ENCODE data around the gene HBG2.
"Not testable (repeated sequence)": the region's sequence is repeated elsewhere in the genome, so short reads cannot be mapped to it uniquely, and the experiment has no call there.

HBG2 gene

DNA sequence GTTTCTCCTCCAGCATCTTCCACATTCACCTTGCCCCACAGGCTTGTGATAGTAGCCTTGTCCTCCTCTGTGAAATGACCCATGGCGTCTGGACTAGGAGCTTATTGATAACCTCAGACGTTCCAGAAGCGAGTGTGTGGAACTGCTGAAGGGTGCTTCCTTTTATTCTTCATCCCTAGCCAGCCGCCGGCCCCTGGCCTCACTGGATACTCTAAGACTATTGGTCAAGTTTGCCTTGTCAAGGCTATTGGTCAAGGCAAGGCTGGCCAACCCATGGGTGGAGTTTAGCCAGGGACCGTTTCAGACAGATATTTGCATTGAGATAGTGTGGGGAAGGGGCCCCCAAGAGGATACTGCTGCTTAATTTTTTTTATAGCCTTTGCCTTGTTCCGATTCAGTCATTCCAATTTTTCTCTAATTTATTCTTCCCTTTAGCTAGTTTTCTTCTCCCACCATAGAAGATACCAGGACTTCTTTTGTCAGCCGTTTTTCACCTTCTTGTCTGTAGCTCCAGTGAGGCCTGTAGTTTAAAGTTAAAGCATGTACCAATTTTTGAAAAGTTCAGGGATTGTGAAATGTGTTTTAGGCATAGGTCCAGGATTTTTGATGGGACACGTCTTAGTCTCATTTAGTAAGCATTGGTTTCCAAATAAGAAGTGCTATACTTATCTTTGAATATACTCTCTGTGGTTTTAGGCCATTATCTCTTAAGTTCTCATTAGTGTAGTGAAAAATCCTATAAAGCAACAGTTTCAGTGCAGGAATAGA, at the start of gene HBG2:
HBG2 (minus strand) TSS at position 136 of the 768 bp plus-strand sequence; CDS start at position 83, 53 bp downstream.
- DNase-seq: not testable (repeated sequence)

DNA sequence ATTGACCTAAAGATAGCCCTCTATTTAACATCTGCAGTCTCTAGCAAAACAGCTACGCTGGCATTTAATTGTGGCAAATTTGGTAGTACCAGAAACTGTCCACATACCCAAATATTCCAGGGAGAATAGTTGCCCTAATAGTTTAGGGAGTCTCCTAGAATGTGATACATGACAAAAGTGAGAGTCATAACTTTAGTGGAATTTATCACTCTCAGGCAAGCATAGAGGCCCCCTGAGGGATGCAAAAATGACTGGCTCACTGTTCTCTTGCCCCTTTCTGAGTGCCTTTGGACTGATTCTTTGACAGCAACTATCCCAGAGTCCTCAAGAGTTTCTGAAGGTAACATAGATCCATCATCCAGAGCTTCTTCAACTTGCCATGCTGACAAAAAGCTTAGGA, 49.5 kb upstream of the HBG2 start:
- DNase-seq: no peak

DNA sequence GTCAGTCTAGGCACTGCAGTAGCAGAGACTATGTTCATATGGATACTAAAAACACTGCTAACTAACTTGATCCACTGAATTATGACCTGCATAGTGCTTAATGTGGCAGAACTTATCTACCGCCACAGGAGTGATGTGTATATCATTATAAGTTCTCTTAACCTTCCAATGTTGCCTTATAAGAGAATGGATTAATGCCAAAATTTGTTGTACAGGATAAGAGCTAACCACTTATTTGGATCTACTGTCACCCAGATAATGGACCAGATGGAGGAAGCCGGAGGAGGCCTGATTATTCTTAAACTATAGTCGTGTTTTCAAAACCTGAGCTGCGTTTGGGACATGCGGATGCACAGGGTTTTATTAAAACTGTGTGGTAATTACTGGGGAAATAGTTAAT, 49.0 kb upstream of the HBG2 start:
- no peak for DNase-seq

GRCh38 chr11:5301846-5302245, 47.3 kb upstream of the HBG2 start, which contains the start of gene OR51B4:
Gene OR51B4 (minus strand): TSS chr11:5301946. CDS start chr11:5301946, 0 bp downstream.
- no peak for DNase-seq

DNA sequence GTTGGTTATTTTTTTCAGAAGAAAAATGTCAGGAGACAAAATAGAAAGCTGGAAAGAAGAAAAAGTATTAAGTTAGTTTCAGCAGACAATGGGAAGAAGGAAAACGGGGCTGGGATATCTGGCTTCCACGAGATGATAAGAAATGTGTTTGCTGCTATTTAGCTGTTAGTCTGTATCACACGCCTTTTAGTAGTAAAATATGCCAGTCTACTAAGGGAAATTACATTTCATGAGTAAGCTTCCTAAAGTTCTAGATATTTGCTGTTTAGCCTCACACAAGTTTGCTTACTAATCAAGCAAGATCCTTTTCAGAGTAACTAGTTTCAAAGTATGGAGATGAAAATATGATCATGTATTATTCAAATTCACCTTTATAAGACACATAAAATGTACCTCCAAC, 45.7 kb upstream of the HBG2 start:
- DNase-seq: no peak

GRCh38 chr11:5298451-5298850, 43.9 kb upstream of the HBG2 start:
- no peak for DNase-seq

DNA sequence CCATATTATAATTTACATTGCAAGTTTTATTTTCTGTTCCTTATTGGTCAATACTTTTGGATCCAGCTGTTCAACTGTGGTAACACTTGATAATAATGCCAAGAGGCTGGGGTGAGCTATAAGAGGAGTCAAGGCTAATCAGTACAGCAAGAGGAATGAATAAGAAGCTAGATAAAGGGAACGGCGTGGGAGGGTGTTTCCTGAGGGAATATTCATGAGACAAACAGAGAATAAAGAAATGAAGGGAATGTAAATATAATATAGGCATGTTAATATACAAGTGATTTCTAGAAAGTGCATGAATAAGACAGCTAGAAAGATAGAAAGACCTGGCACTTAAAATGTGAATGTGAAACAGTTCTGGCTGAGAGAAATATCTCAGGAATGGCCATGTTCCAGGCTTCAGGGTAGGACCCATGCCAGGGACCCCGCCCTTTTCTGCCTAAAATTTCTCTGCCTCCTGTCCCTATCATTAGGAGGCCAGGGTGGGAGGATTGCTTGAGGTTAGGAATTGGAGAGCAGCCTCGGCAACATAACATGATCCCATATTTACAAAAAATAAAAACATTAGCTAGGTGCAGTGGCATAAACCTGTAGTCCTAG, 43.2 kb upstream of the HBG2 start:
- no peak for DNase-seq

GRCh38 chr11:5294342-5294995, 39.9 kb upstream of the HBG2 start:
- DNase-seq: not testable (repeated sequence)

DNA sequence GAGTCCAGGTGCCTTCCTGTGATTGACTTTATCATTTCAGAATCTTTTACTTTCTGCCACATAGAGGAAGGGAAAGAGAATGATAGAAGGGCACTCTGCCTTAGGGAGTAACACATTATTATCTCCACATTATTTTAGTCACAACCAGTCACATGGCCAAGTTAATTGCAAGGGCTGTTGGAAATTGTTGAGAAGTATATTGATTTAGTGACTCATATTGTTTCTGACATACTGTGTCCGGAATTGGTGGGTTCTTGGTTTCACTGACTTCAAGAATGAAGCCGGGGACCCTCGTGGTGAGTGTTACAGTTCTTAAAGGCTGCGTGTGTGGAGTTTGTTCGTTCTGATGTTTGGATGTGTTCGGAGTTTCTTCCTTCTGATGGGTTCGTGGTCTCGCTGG, 38.4 kb upstream of the HBG2 start:
- DNase-seq: no peak

GRCh38 chr11:5291207-5291838, 36.7 kb upstream of the HBG2 start:
- DNase-seq: no peak

- DNase-seq: no peak
These were observed 35.5 kb upstream of the HBG2 start for GRCh38 chr11:5290106-5290505.

- DNase-seq: no peak
These were observed 35.1 kb upstream of the HBG2 start for GRCh38 chr11:5289696-5290095.

DNA sequence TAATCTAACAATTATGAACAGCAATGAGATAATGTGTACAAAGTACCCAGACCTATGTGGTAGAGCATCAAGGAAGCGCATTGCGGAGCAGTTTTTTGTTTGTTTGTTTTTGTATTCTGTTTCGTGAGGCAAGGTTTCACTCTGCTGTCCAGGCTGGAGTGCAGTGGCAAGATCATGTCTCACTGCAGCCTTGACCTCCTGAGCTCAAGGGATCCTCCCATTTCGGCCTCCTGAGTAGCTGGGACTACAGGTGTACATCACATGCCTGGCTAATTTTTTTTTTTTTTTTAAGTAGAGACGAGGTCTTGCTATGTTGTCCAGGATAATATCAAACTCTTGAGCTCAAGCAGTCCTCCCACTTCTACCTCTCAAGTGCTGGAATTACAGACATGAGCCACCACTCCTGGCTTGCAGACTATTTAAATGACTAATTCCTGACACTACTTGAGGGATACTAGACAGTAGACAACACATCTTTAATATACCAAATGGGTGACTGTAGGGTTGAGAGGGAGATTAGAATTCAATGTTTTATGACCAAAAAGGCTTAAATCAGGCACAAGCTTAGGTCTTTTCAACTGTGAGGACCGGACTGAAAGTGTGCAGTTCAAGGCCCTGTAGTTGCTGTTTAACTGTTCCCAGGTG, 34.4 kb upstream of the HBG2 start:
- no peak for DNase-seq

GRCh38 chr11:5288108-5288905, 33.7 kb upstream of the HBG2 start:
- no peak for DNase-seq

- no peak for DNase-seq
These were observed 32.3 kb upstream of the HBG2 start for GRCh38 chr11:5286901-5287300.

- DNase-seq: no peak
These were observed 31.8 kb upstream of the HBG2 start for GRCh38 chr11:5286351-5286750.

- DNase-seq: no peak
These were observed 31.2 kb upstream of the HBG2 start for GRCh38 chr11:5285703-5286340.

GRCh38 chr11:5284637-5285036, 30.1 kb upstream of the HBG2 start:
- no peak for DNase-seq

GRCh38 chr11:5283882-5284281, 29.3 kb upstream of the HBG2 start:
- DNase-seq: no peak

GRCh38 chr11:5283086-5283485, 28.5 kb upstream of the HBG2 start:
- DNase-seq: no peak

DNA sequence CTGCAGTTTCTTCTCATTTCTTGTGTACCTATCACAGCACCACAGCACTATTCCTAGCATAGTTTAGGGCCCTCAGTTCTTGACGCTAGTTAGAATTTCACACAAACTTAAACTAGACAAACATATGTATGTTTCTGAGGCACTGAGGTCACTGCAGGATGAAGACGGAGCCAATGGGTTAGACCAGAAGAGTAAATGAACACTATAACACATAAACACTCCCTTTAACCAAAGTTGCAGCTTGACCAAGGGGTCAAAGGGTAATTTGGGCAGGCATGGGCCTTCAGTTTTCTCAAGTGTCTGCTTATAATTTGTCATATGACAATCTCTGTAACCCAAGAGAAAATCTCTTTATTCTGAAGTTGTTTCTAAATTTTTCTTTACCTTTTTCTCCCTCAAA, 28.0 kb upstream of the HBG2 start:
- DNase-seq: no peak

DNA sequence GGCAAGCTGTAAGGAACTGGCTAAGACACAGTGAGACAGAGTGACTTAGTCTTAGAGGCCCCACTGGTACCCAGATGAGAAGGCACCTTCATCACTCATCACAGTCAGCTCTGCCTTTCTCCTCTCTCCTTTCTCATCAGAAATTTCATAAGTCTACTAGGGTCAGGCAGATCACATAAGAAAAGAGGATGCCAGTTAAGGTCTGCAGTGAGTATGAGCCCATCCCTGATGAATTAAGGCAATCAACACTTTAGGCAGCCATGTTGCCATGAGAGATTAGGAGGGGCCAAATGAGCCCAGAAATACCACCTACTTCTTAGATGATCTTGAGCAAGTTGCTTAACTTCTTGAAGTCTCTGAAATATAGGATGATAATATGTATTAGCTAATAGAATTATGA, 27.0 kb upstream of the HBG2 start:
- DNase-seq: no peak
